Mesendoderm (in vitro differentiated cells): ENCODE data around the gene SLC17A8.
"Not testable (repeated sequence)": the region's sequence is repeated elsewhere in the genome, so short reads cannot be mapped to it uniquely, and the experiment has no call there.

Experiments
- DNase-seq: peaks from one replicate; pipeline ENCODE4 v3.0.0; 2013
- H2AK5ac ChIP-seq: 2 replicates; pipeline ENCODE4 v1.6.1; 2013; ENCODE audit warnings: low read length, inconsistent platforms
- H2BK120ac ChIP-seq: 2 replicates; pipeline ENCODE4 v1.6.1; 2013; ENCODE audit warnings: low read depth, mild to moderate bottlenecking, low read length, moderate library complexity, mixed read lengths
- H2BK15ac ChIP-seq: replicated peaks from 2 replicates; pipeline ENCODE4 v1.6.1; 2013; ENCODE audit warnings: low read depth, mild to moderate bottlenecking, moderate library complexity
- H2BK5ac ChIP-seq: 2 replicates; pipeline ENCODE4 v1.6.1; 2013; ENCODE audit warnings: low read length, inconsistent platforms
- H3K18ac ChIP-seq: 2 replicates; pipeline ENCODE4 v1.6.1; 2013; ENCODE audit warnings: mild to moderate bottlenecking, low read length, mixed read lengths
- H3K23ac ChIP-seq: one replicate; pipeline ENCODE4 v1.6.1; 2013; ENCODE audit warnings: low read length
- H3K27ac ChIP-seq: 2 replicates; pipeline ENCODE4 v1.5.1; 2013; ENCODE audit warnings: low read depth, mild to moderate bottlenecking, inconsistent platforms, low read length, moderate library complexity
- H3K27me3 ChIP-seq: 2 replicates; pipeline ENCODE4 v1.6.1; 2013; ENCODE audit warnings: low read length, control low read depth, mild to moderate bottlenecking, inconsistent platforms; ENCODE audit not compliant: insufficient read depth, poor library complexity
- H3K36me3 ChIP-seq: 2 replicates; pipeline ENCODE4 v1.6.1; 2013; ENCODE audit warnings: low read length, inconsistent platforms; ENCODE audit not compliant: control insufficient read depth, insufficient read depth
- H3K4ac ChIP-seq: one replicate; pipeline ENCODE4 v1.6.1; 2013; ENCODE audit warnings: low read depth, mild to moderate bottlenecking, low read length, moderate library complexity
- H3K4me1 ChIP-seq: 2 replicates; pipeline ENCODE4 v1.6.1; 2013; ENCODE audit warnings: low read depth, low read length, inconsistent platforms; ENCODE audit not compliant: control insufficient read depth
- H3K4me2 ChIP-seq: 2 replicates; pipeline ENCODE4 v1.6.1; 2013; ENCODE audit warnings: low read length
- H3K4me3 ChIP-seq: 2 replicates; pipeline ENCODE4 v1.5.1; 2013; ENCODE audit warnings: mild to moderate bottlenecking, low read length
- H3K56ac ChIP-seq: one replicate; pipeline ENCODE4 v1.6.1; 2013; ENCODE audit warnings: low read length
- H3K79me1 ChIP-seq: 2 replicates; pipeline ENCODE4 v1.6.1; 2013; ENCODE audit warnings: low read length, inconsistent platforms
- H3K79me2 ChIP-seq: 2 replicates; pipeline ENCODE4 v1.6.1; 2013; ENCODE audit warnings: mild to moderate bottlenecking, low read length; ENCODE audit not compliant: control insufficient read depth, insufficient read depth
- H3K9ac ChIP-seq: 2 replicates; pipeline ENCODE4 v1.6.1; 2013; ENCODE audit warnings: low read length, inconsistent platforms
- H4K5ac ChIP-seq: one replicate; pipeline ENCODE4 v1.6.1; 2013; ENCODE audit warnings: low read length
- H4K8ac ChIP-seq: one replicate; pipeline ENCODE4 v1.6.1; 2013; ENCODE audit warnings: low read depth, mild to moderate bottlenecking, control low read depth, low read length, moderate library complexity
- WGBS: extraction: QIAGEN DNeasy Blood & Tissue Kit; methylation state at CpG from one replicate; pipeline ENCODE4 v1.1.7; 2013; ENCODE audit warnings: low lambda C conversion rate, missing lambda C conversion rate; ENCODE audit not compliant: insufficient coverage; ENCODE audit errors: extremely low coverage; 5-methylcytosine and 5-hydroxymethylcytosine counted together

SLC17A8 gene

DNA sequence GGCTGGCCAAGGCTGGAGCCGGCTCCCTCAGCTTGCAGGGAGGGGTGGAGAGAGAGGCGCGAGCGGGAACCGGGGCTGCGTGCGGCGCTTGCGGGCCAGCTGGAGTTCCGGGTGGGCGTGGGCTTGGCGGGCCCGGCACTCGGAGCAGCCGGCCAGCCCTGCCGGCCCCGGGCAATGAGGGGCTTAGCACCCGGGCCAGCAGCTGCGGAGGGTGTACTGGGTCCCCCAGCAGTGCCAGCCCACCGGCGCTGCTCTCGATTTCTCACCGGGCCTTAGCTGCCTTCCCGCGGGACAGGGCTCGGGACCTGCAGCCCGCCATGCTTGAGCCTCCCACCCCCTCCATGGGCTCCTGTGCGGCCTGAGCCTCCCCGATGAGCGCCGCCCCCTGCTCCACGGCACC is 73.4 kb downstream of the SLC17A8 start:
- not testable (repeated sequence) for H3K4ac ChIP-seq, H3K27ac ChIP-seq, H3K79me1 ChIP-seq, H3K56ac ChIP-seq, H3K23ac ChIP-seq, H2BK120ac ChIP-seq, H3K4me2 ChIP-seq, H3K9ac ChIP-seq, H2AK5ac ChIP-seq, H3K4me3 ChIP-seq, DNase-seq, H3K4me1 ChIP-seq, H2BK5ac ChIP-seq, H4K8ac ChIP-seq, H4K5ac ChIP-seq, H2BK15ac ChIP-seq, H3K79me2 ChIP-seq, H3K27me3 ChIP-seq, H3K36me3 ChIP-seq, H3K18ac ChIP-seq
- no CpG with 5 or more reads among the region's 32 CpGs for WGBS

DNA sequence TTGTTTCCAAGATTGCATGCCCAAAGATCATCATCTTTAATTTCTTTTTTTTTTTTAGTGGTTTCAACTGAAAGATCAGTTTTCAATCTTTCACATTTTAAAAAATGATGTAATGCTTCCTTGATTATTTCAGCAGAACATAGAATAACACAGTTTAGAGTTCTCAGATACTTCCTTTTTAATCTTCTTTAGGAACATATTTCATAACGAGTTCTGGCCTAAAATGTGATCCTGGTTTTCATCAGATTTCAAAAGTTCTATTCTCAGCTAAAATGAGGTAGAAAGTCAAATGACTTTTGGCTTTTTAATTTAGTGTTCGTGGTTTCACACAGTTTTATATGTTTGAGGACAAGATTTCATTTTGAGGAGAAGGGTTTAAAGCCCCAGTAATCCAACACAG is 76.8 kb downstream of the SLC17A8 start:
- H3K27me3 ChIP-seq: no peaks in the 10 kb centered on the region
- no peak overlapping the region for H4K8ac ChIP-seq
- no peaks in the 10 kb centered on the region for H3K79me2 ChIP-seq
- H3K4me3 ChIP-seq: no peak overlapping the region
- no peak for DNase-seq
- no peak overlapping the region for H3K56ac ChIP-seq
- WGBS: no CpG with 5 or more reads among the region's 2 CpGs
- H3K36me3 ChIP-seq: no peaks in the 10 kb centered on the region
- H2BK5ac ChIP-seq: no peak overlapping the region
- H2BK15ac ChIP-seq: no peak overlapping the region
- no peak overlapping the region for H3K9ac ChIP-seq
- H3K4me1 ChIP-seq: no peaks in the 10 kb centered on the region
- no peak overlapping the region for H3K27ac ChIP-seq
- H3K79me1 ChIP-seq: no peaks in the 10 kb centered on the region
- no peak overlapping the region for H3K18ac ChIP-seq
- H3K4me2 ChIP-seq: no peak overlapping the region
- H2BK120ac ChIP-seq: no peak overlapping the region
- no peak overlapping the region for H3K23ac ChIP-seq
- H4K5ac ChIP-seq: no peak overlapping the region
- H2AK5ac ChIP-seq: no peak overlapping the region
- H3K4ac ChIP-seq: no peak overlapping the region

GRCh38 chr12:100434177-100434576 is 77.3 kb downstream of the SLC17A8 start:
- H3K56ac ChIP-seq: no peak overlapping the region
- H3K36me3 ChIP-seq: no peaks in the 10 kb centered on the region
- no peak overlapping the region for H3K4me3 ChIP-seq
- no peak overlapping the region for H2AK5ac ChIP-seq
- H3K27ac ChIP-seq: no peak overlapping the region
- H3K4me1 ChIP-seq: no peaks in the 10 kb centered on the region
- H2BK5ac ChIP-seq: no peak overlapping the region
- DNase-seq: no peak
- no peaks in the 10 kb centered on the region for H3K79me1 ChIP-seq
- H3K23ac ChIP-seq: no peak overlapping the region
- H2BK120ac ChIP-seq: no peak overlapping the region
- H3K4ac ChIP-seq: no peak overlapping the region
- H4K8ac ChIP-seq: no peak overlapping the region
- H3K9ac ChIP-seq: no peak overlapping the region
- no peaks in the 10 kb centered on the region for H3K27me3 ChIP-seq
- no peak overlapping the region for H2BK15ac ChIP-seq
- H3K18ac ChIP-seq: no peak overlapping the region
- H3K79me2 ChIP-seq: no peaks in the 10 kb centered on the region
- H4K5ac ChIP-seq: no peak overlapping the region
- no peak overlapping the region for H3K4me2 ChIP-seq

DNA sequence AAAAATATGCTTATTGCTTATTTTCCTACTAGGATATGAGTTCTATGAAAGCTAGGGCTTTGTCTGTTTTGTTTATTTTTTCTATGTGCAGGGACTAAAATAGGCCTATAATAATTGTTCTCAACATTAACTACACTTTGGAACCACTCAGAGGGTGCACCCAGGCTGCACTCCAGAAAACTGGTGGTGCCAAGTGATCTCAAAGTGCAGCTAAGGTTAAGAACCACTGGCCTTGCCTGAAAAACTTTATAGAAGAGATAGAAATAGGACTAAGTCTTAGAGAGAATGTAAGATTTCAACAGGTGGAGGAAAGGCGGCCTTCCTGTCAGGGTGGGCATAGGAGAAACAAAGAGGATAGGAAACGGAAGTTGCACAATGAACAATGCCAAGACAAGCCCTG is 79.1 kb downstream of the SLC17A8 start:
- no peak overlapping the region for H2BK5ac ChIP-seq
- no peak overlapping the region for H3K56ac ChIP-seq
- no peaks in the 10 kb centered on the region for H3K36me3 ChIP-seq
- no peak overlapping the region for H3K23ac ChIP-seq
- no peaks in the 10 kb centered on the region for H3K79me2 ChIP-seq
- H2AK5ac ChIP-seq: no peak overlapping the region
- H3K79me1 ChIP-seq: no peaks in the 10 kb centered on the region
- no peak overlapping the region for H3K9ac ChIP-seq
- H4K8ac ChIP-seq: no peak overlapping the region
- no peak overlapping the region for H2BK15ac ChIP-seq
- H2BK120ac ChIP-seq: no peak overlapping the region
- DNase-seq: no peak
- H3K27me3 ChIP-seq: no peaks in the 10 kb centered on the region
- H3K27ac ChIP-seq: no peak overlapping the region
- H3K4ac ChIP-seq: no peak overlapping the region
- H3K4me2 ChIP-seq: no peak overlapping the region
- WGBS: no CpG with 5 or more reads among the region's 2 CpGs
- H3K4me1 ChIP-seq: no peaks in the 10 kb centered on the region
- no peak overlapping the region for H3K4me3 ChIP-seq
- no peak overlapping the region for H3K18ac ChIP-seq
- no peak overlapping the region for H4K5ac ChIP-seq

GRCh38 chr12:100437038-100437841 is 80.4 kb downstream of the SLC17A8 start:
- no peak overlapping the region for H3K56ac ChIP-seq
- no peak overlapping the region for H2BK120ac ChIP-seq
- no peak overlapping the region for H2AK5ac ChIP-seq
- no peak overlapping the region for H3K18ac ChIP-seq
- no peak overlapping the region for H3K4me2 ChIP-seq
- no peak for DNase-seq
- H3K23ac ChIP-seq: no peak overlapping the region
- H3K36me3 ChIP-seq: no peaks in the 10 kb centered on the region
- H3K79me1 ChIP-seq: no peaks in the 10 kb centered on the region
- H3K4ac ChIP-seq: no peak overlapping the region
- WGBS: no CpG with 5 or more reads among the region's 6 CpGs
- no peak overlapping the region for H3K9ac ChIP-seq
- H3K79me2 ChIP-seq: no peaks in the 10 kb centered on the region
- H3K4me3 ChIP-seq: no peak overlapping the region
- H3K27ac ChIP-seq: no peak overlapping the region
- no peak overlapping the region for H4K5ac ChIP-seq
- H2BK5ac ChIP-seq: no peak overlapping the region
- H2BK15ac ChIP-seq: no peak overlapping the region
- no peaks in the 10 kb centered on the region for H3K27me3 ChIP-seq
- no peak overlapping the region for H4K8ac ChIP-seq
- H3K4me1 ChIP-seq: no peaks in the 10 kb centered on the region

DNA sequence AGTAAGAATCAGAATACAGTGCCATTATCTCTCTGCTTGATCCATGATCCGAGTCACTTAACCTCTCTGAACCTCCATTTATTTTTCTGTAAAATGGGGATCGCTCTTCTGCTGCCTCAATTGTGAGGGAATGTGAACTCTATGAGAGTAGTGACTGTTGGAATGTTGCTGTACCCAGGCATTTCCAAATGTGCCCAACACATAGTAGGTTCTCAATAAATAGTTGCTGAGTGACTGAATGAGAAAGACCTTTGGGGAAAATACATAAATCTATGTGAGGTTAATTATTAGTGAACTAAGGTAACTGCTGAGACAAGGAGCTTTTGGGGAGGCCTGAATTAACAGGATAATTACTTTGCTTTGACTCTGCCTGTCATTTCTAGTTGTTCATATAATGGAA is 82.9 kb downstream of the SLC17A8 start:
- no peaks in the 10 kb centered on the region for H3K27me3 ChIP-seq
- H3K36me3 ChIP-seq: no peaks in the 10 kb centered on the region
- H3K4me3 ChIP-seq: no peak overlapping the region
- H3K23ac ChIP-seq: no peak overlapping the region
- H3K4ac ChIP-seq: no peak overlapping the region
- no peaks in the 10 kb centered on the region for H3K79me1 ChIP-seq
- H2BK15ac ChIP-seq: no peak overlapping the region
- no peaks in the 10 kb centered on the region for H3K4me1 ChIP-seq
- H3K9ac ChIP-seq: no peak overlapping the region
- no peak overlapping the region for H4K8ac ChIP-seq
- no peak for DNase-seq
- no peak overlapping the region for H4K5ac ChIP-seq
- no peak overlapping the region for H2BK120ac ChIP-seq
- H3K56ac ChIP-seq: no peak overlapping the region
- no peak overlapping the region for H3K27ac ChIP-seq
- H3K18ac ChIP-seq: no peak overlapping the region
- no peak overlapping the region for H3K4me2 ChIP-seq
- WGBS: no CpG with 5 or more reads among the region's 2 CpGs
- H3K79me2 ChIP-seq: no peaks in the 10 kb centered on the region
- no peak overlapping the region for H2AK5ac ChIP-seq
- no peak overlapping the region for H2BK5ac ChIP-seq
